ENCODE results near the gene SPTLC2.
"Not testable (repeated sequence)": the region's sequence is repeated elsewhere in the genome, so short reads cannot be mapped to it uniquely, and the experiment has no call there.

Gene SPTLC2

DNA sequence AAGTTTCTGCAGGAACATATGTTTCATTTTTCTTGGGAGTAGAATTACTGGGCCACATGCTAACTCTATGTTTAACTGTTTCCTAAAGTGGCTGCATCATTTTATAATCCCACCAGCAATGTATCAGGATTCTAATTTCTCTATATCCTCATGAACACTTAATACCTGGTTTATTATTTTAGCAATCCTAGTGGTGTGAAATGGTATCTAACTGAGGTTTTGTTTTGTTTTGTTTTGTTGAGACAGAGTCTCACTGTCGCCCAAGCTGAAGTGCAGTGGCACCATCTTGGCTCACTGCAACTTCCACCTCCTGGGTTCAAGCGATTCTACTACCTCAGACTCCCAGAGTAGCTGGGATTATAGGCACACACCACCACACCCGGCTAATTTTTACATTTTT lies 6.5 kb downstream of the SPTLC2 start:
- H3K4me1 Mint-ChIP-seq: peaks cover 62% of the 10 kb centered on the region
- no peaks in the 10 kb centered on the region for H3K27me3 Mint-ChIP-seq
- no peaks in the 10 kb centered on the region for H3K9me3 Mint-ChIP-seq
- H3K36me3 Mint-ChIP-seq: peaks cover under 1% of the 10 kb centered on the region
- H3K27ac Mint-ChIP-seq: no peak overlapping the region
- H3K4me3 Mint-ChIP-seq: no peak overlapping the region

DNA sequence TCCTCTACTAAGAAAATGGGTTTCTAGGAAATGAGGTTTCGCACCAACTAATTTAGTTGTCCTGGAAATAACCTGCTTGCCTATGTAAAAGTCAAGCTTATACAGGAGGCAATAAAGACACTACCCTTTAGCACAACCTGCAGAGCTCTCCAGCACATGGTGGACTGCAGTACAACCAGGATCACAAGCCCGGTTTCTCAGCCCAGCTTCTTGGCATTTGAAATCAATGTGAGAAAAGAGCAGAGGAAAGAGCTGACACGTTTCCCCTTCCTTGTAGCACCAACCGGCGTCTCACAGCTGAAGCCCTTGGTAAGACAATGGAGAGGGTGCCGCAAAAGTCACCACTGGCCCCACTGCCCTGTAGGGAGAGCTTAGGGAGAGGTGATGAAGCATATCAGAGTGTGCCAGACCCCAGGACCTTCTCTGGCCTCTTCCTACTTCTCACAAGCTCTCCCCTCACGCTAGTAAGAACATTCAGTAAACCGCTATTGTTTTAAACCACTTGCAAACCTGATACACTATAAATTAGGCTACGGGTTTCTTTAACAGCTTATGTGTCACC lies 8.6 kb downstream of the SPTLC2 start:
- Mint-ChIP-seq H3K4me1 (peaks cover 58% of the 10 kb centered on the region), H3K9me3 (no peaks in the 10 kb centered on the region), H3K27me3 (no peaks in the 10 kb centered on the region)

DNA sequence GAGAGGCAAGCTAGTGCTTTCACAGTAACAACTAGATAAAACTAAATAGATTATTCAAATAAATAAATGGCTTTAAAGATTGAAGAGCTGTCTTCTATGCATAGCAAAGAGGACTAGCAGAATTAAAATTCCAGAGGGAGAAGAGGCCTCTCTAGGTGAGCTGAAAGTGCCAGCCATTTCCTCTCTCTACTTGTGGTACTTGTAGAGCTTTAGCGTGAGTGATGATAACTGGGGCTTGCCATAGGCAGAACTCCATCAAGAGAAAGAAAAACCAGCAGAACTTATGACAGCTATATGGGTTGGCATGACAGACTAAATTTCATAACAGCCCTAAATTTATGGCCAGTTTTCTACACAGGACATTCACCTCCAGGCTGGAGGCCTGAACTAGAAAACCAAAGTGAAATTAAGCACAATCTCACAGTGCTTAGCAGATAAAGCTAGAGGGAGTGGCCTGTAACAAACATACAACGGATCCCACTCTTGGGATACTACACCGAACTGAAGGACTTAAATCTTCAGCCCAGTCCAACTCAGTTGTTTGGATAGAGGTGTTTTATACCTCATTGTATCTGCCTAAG lies 11.0 kb downstream of the SPTLC2 start:
- peaks cover 5% of the 10 kb centered on the region for H3K36me3 Mint-ChIP-seq
- H3K9me3 Mint-ChIP-seq: no peaks in the 10 kb centered on the region
- H3K4me3 Mint-ChIP-seq: no peak overlapping the region
- peaks cover 66% of the 10 kb centered on the region for H3K4me1 Mint-ChIP-seq
- H3K27ac Mint-ChIP-seq: no peak overlapping the region
- H3K27me3 Mint-ChIP-seq: no peaks in the 10 kb centered on the region

More for the DNA sequence above, 8.6 kb downstream of the SPTLC2 start:
- H3K36me3 Mint-ChIP-seq: peaks cover 2% of the 10 kb centered on the region
- H3K4me3 Mint-ChIP-seq: peak overlapping the region; percentile 33
- H3K27ac Mint-ChIP-seq: peak overlapping the region; percentile 62

DNA sequence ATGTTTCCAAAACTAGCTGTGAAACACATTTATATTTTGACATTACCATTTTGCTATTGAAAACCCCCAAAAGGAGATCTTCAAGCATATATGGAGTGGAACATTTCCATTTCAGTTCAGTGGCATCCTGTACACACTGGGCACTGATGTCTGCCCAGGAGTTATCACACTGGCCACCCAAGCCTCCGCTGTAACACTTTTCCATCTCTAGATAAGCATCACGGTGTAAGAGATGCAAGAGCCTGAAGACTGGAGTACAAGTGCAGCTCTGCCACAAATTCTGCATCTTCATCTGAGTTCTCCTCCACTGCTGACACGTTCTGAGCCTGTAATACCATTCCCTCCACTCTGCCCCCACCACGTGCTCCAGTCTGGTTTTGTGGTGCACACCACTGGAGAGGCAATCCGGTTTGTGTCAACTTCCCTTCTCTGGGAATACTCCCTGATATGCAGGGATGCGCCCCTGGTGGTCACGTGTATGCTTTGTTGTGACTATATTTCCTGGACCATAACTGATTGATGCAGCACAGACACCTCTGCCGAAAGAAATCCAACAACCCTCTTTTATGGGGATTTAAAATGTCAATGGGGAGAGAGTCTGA lies 12.7 kb downstream of the SPTLC2 start:
- Mint-ChIP-seq H3K4me3 (no peak overlapping the region), H3K9me3 (no peaks in the 10 kb centered on the region), H3K36me3 (peaks cover 5% of the 10 kb centered on the region), H3K4me1 (peaks cover 78% of the 10 kb centered on the region), H3K27me3 (no peaks in the 10 kb centered on the region), H3K27ac (no peak overlapping the region)

DNA sequence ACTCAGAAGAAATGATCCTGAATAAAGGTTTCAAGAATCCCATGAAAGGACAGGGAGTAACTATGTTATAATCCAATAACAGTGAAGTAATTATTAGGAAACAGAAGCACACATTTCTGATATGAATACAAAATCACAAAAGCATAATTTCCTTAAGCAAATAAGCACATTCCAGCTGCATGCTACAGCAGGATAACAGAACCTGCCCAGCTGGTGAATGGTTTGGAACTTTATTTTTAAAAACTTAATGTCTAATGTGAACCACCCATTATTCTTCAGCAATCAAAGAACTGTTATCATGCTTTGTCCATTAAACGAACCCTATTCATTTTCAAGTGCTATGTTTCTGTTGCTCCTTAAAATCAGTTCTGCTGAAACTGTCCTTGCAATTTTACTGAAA lies 13.4 kb downstream of the SPTLC2 start:
- H3K4me3 Mint-ChIP-seq: no peak overlapping the region
- no peaks in the 10 kb centered on the region for H3K9me3 Mint-ChIP-seq
- H3K27ac Mint-ChIP-seq: no peak overlapping the region
- H3K4me1 Mint-ChIP-seq: peaks cover 79% of the 10 kb centered on the region
- no peaks in the 10 kb centered on the region for H3K27me3 Mint-ChIP-seq
- H3K36me3 Mint-ChIP-seq: peaks cover 5% of the 10 kb centered on the region

DNA sequence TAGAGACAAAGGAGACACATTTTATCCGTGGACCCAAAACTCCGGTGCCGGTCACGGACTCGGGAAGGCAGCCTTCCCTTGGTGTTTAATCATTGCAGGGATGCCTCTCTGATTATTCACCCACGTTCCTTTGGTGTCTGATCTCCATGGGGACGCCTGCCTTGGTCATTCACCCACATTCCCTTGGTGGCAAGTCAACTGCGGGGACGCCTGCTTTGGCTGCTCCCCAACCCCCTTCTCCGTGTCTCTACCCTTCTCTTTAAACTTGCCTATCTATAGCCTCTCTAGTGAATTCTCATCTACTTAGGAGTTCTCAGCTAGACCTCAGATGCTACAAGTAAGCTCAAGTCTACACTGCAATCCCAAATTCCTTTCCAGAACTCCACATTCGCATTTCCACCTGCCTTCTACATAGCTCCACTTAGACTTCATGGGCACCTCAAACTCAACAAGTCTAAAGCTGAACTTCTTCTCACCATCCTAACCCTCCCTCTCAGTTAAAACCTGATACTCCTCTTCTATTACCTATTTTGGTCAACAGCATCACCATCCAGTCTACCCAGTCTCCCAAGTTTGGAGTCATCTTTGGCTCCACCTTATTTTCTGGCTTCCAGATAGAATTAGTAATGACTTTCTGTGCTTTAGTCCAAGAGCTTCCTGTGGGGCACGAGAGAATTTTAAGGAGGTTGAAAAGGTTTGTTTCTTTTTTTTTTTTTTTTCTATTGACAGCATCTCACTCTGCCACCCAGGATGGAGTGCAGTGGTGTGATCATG lies 14.4 kb downstream of the SPTLC2 start:
- H3K9me3 Mint-ChIP-seq: no peaks in the 10 kb centered on the region
- no peaks in the 10 kb centered on the region for H3K27me3 Mint-ChIP-seq
- peaks cover 71% of the 10 kb centered on the region for H3K4me1 Mint-ChIP-seq
- H3K36me3 Mint-ChIP-seq: peaks cover 5% of the 10 kb centered on the region
- H3K4me3 Mint-ChIP-seq: no peak overlapping the region
- peak overlapping the region; percentile 2 for H3K27ac Mint-ChIP-seq

DNA sequence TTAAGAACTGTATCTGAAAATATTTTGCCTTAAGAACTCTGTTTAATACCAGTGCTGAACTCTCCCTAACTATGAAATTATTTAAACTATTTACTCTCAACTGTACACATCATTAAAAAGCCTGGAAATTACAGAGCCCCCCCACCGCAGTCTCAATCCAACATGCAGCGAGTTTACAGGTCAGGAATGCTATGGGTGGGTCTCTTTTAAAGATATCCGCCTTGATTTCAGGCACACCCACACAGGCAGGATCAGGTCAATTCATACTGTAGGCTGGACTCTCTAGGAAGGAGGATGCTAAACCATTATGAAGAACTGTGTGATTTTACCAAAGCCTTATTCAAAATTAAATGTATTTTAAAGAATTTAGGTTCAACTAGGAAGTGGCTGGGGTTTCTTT lies 16.5 kb downstream of the SPTLC2 start:
- H3K27me3 Mint-ChIP-seq: no peaks in the 10 kb centered on the region
- H3K4me1 Mint-ChIP-seq: peaks cover 57% of the 10 kb centered on the region
- H3K36me3 Mint-ChIP-seq: peaks cover 7% of the 10 kb centered on the region
- H3K4me3 Mint-ChIP-seq: no peak overlapping the region
- H3K9me3 Mint-ChIP-seq: no peaks in the 10 kb centered on the region
- H3K27ac Mint-ChIP-seq: peak overlapping the region; percentile 76

DNA sequence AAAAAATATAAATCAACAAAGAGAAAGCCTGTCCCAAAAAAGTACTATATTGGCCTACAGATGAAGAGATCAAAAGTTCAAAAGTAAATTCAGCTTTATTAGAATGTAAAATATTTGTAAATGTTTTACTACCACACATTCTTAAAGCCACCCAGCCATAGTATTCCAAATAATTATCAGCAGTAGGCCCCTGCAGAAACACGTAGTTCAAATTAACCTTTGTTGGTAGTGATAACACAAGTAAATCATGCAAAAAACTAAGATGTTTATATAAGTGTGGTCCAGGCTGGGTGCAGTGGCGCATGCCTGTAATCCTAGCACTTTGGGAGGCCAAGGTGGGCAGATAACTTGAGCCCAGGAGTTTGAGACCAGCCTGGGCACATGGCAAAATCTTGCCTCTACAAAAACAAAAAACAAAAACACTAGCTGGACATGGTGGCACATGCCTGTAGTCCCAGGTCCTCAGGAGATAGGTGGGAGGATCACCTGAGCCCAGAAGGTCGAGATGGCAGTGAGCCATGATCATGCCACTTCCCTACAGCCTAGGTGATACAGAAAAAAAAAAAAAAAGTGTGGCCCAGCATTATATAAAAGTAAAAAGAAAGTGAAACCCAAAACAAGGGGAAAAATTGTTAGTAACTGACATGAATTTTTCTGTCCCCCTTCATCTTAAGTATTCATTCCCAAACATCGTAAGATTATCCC lies 17.9 kb downstream of the SPTLC2 start:
- Mint-ChIP-seq H3K4me3 (peak overlapping the region; percentile 73), H3K36me3 (peaks cover 10% of the 10 kb centered on the region), H3K4me1 (peaks cover 63% of the 10 kb centered on the region), H3K27me3 (no peaks in the 10 kb centered on the region), H3K9me3 (no peaks in the 10 kb centered on the region), H3K27ac (peak overlapping the region; percentile 87)

DNA sequence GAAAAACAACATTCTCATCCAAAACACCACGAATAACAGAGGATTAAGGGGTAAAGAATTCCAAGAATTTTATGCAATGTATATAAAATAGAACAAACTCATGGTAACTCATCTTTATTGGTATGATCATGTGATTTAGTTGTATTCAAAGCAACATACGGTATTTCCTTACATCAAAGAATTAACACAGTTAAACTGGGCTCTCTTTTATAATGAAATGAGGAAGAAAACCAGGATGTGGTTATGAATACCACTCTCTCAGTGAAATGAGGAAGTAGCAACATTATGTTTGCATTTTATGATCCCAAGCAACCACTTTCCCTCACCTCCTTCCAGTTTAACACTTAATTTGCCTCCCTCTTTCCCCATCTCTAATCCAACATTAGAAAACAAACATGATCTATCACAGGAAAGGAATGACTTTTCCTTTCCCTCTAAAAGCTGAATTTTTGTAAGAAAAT lies 22.9 kb downstream of the SPTLC2 start:
- peak overlapping the region; percentile 73 for H3K27ac Mint-ChIP-seq
- peaks cover 58% of the 10 kb centered on the region for H3K4me1 Mint-ChIP-seq
- no peaks in the 10 kb centered on the region for H3K27me3 Mint-ChIP-seq
- no peaks in the 10 kb centered on the region for H3K9me3 Mint-ChIP-seq
- H3K4me3 Mint-ChIP-seq: peak overlapping the region; percentile 53
- H3K36me3 Mint-ChIP-seq: peaks cover 9% of the 10 kb centered on the region

DNA sequence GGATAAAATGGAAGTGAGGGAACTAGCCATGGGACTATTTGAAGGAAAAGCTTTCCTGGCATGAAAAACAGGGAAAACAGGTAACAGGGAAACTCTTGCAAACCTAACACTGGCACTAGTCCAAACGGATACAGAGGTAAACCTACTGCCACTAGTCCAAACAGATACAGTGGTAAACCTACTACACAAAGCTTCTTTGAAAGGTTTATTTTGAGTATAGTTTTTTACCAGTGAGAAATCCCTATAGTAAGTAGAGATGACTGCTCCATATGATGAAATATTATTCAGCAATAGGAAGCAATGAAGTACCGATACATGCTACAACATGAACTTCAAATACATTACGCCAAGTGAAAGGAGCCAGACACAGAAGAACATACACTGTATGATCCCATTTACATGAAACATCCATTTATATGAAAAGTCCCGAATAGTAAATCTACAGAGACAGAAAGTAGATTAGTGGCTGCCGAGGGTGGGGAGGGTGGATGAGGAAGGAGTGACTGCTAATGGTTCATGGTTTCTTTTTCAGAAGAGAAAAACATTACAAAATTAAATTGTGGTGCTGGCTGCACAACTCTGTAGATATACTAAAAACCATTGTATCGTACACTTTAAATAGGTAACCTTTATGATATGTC lies 25.5 kb downstream of the SPTLC2 start:
- Mint-ChIP-seq H3K4me1 (peaks cover 70% of the 10 kb centered on the region), H3K36me3 (peaks cover 11% of the 10 kb centered on the region)

DNA sequence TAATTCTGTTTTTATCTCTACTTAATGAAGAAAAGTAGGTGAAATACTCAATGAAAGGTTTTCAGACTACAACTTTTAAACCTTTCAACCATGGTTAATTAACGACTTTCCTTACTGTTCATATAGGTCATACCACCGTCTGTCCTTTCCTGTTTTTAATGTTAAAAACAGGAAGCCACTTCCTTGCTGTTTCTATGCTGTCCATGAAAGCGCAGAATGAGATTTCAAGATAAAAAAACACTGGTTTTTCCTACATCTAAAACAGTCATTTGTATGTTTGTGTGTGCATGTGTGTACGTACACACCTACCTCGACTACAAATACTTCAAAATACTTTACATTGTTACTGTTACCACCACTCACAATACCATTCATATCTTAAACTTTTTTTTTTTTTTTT lies 27.3 kb downstream of the SPTLC2 start:
- H3K4me3 Mint-ChIP-seq: no peak overlapping the region
- no peaks in the 10 kb centered on the region for H3K9me3 Mint-ChIP-seq
- peaks cover 6% of the 10 kb centered on the region for H3K36me3 Mint-ChIP-seq
- peaks cover 66% of the 10 kb centered on the region for H3K4me1 Mint-ChIP-seq
- H3K27ac Mint-ChIP-seq: peak overlapping the region; percentile 82
- H3K27me3 Mint-ChIP-seq: no peaks in the 10 kb centered on the region

More for the DNA sequence above, 25.5 kb downstream of the SPTLC2 start:
- Mint-ChIP-seq H3K9me3 (no peaks in the 10 kb centered on the region), H3K27me3 (no peaks in the 10 kb centered on the region), H3K4me3 (peak overlapping the region; percentile 11), H3K27ac (no peak overlapping the region)

DNA sequence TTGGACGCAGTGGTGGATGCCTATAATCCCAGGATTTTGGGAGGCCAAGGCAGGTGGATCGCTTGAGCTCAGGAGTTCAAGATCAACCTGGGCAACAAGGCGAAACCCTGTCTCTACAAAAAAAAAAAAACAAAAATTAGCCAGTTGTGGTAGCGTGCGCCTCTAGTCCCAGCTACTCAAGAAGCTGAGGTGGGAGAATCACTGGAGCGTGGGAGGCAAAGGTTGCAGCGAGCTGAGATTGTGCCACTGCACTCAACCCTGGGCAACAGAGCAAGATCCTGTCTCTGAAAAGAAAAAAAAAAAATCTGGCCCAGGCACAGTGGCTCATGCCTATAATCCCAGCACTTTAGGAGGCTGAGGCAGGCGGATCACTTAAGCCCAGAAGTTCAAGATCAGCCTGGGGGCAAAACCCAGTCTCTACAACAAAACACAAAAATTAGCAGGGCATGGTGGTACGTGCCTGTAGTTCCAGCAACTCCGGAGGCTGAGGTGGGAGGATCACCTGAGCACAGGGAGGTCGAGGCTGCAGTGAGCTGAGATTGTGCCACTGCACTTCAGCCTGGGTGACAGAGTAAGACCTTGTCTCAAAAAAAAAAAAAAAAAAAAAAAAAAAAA lies 27.9 kb downstream of the SPTLC2 start:
- peaks cover 66% of the 10 kb centered on the region for H3K4me1 Mint-ChIP-seq
- not testable (repeated sequence) for H3K36me3 Mint-ChIP-seq, H3K27me3 Mint-ChIP-seq, H3K4me3 Mint-ChIP-seq, H3K9me3 Mint-ChIP-seq, H3K27ac Mint-ChIP-seq

DNA sequence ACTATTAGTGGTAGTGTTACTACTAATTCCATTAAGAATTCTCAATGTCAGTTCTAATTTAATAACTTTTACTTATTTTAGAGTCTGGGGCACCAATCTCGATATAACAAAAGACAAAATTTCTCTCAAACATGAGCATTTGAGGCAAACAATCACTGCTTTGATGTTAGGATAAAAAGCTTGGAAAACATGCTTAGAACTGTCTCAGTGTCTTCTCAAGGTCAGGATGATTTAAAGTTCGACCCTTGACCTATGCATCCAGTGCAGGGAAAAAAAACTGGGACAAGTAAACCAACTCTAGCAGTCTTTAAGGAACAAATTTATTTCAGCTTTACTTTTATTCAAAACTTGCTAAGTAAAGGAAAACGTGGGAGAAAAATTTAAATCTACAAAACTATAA lies 31.1 kb downstream of the SPTLC2 start:
- Mint-ChIP-seq H3K4me3 (no peak overlapping the region), H3K9me3 (no peaks in the 10 kb centered on the region), H3K36me3 (peaks cover 3% of the 10 kb centered on the region), H3K27ac (no peak overlapping the region), H3K4me1 (peaks cover 64% of the 10 kb centered on the region), H3K27me3 (no peaks in the 10 kb centered on the region)

DNA sequence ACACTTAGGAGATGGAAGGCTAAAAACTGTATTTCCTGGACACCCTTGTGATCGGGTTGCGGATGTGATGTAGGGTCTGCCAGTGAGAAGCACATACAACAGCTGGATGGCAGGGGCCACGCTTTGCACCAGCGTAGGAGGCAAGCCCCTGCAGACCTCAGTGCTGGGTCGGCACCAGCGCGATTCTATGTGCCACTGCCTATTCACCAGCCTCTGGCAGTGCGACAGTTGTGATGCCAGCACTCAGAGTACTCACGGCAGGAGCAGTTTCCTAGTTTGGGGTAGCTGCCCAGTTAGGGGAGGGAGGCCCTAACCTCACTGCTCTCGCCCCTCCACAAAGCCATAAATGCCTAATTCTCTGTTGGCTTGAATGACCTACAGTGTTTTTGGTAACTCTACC lies 31.6 kb downstream of the SPTLC2 start:
- Mint-ChIP-seq H3K27me3 (no peaks in the 10 kb centered on the region), H3K27ac (no peak overlapping the region), H3K36me3 (peaks cover 3% of the 10 kb centered on the region), H3K4me1 (peaks cover 61% of the 10 kb centered on the region), H3K4me3 (no peak overlapping the region), H3K9me3 (no peaks in the 10 kb centered on the region)

DNA sequence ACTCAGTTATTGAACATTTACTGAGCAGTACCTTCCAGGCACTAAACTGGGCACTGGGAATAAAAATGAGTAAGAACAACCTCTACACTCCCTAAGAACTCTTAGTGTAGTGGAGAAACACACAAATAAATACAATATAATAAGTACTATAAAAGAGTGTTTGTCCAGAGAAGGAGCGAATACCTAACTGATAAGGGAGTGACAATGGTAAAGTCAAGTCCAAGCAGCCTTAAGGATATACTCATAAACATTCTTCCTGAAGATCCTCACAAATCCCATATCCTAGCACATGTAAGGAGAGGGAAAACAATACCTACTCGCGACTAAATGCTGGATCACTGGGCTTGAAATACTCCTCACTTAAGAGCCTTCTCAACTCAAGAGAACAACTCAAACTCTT lies 32.8 kb downstream of the SPTLC2 start:
- Mint-ChIP-seq H3K27me3 (no peaks in the 10 kb centered on the region), H3K9me3 (no peaks in the 10 kb centered on the region), H3K4me1 (peaks cover 64% of the 10 kb centered on the region), H3K27ac (no peak overlapping the region), H3K36me3 (peaks cover 5% of the 10 kb centered on the region), H3K4me3 (no peak overlapping the region)

All from activated naive CD4-positive, alpha-beta T cell treated with anti-CD3 and anti-CD28 coated beads, Interleukin-2, amount 50 U/mL, for 24 hours (primary cell).